Measurements from ENCODE around the gene PLCB3. TPM values are rescaled to one million over a fixed set of nuclear protein-coding genes. Genes with fewer than 3 reads are reported as not detected.

Gene PLCB3
- total and polyA plus RNA-seq, 2 experiments from 2014 or later, result 19.0 to 23.5 TPM

DNA sequence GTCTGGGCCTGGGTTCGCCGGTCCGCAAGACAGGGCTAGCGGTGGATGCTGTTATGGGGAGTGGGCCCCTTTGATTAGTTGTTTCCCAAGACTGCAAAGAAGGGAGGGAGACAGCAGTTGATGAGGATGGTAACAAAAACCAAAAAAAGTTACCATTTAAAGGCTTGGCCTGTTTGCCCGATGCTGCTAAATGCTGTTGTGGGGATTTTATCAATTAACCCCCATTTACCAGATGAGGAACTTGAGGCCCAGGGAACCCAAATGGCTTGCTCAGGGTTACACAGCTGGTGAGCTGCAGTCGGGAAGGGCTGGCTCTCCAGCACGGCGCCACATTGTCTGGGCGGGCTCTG lies 28.7 kb upstream of the PLCB3 start:
- H3K27me3 ChIP-seq, result no peaks in the 10 kb centered on the region
- no peaks in the 10 kb centered on the region for H3K9me2 ChIP-seq (replicated peaks; ENCODE audit: insufficient read depth)
- no peaks in the 10 kb centered on the region for H4K20me1 ChIP-seq (ENCODE audit: insufficient read depth, poor library complexity, severe bottlenecking)
- H3K4me3 ChIP-seq, result no peak overlapping the region
- WGBS (ENCODE audit: low lambda C conversion rate, missing lambda C conversion rate), result 89% methylated on average over 9 of the region's 9 CpGs
- no peak overlapping the region for H2AFZ ChIP-seq
- no peaks in the 10 kb centered on the region for H3K36me3 ChIP-seq (replicated peaks; ENCODE audit: insufficient read depth, low read depth)
- no peak overlapping the region for H3K27ac ChIP-seq
- peaks cover 21% of the 10 kb centered on the region for H3K79me2 ChIP-seq
- no peak for TF ChIP-seq EZH2 (IDR thresholded peaks at IDR 0.05; ENCODE audit: borderline replicate concordance)
- no peak for TF ChIP-seq EZH2phosphoT487 (IDR thresholded peaks at IDR 0.05; ENCODE audit: low read depth, severe bottlenecking, unreplicated experiment)
- TF ChIP-seq, protein P1, sequence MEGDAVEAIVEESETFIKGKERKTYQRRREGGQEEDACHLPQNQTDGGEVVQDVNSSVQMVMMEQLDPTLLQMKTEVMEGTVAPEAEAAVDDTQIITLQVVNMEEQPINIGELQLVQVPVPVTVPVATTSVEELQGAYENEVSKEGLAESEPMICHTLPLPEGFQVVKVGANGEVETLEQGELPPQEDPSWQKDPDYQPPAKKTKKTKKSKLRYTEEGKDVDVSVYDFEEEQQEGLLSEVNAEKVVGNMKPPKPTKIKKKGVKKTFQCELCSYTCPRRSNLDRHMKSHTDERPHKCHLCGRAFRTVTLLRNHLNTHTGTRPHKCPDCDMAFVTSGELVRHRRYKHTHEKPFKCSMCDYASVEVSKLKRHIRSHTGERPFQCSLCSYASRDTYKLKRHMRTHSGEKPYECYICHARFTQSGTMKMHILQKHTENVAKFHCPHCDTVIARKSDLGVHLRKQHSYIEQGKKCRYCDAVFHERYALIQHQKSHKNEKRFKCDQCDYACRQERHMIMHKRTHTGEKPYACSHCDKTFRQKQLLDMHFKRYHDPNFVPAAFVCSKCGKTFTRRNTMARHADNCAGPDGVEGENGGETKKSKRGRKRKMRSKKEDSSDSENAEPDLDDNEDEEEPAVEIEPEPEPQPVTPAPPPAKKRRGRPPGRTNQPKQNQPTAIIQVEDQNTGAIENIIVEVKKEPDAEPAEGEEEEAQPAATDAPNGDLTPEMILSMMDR (IDR thresholded peaks at IDR 0.05; ENCODE audit: poor library complexity), result no peak
- no peak overlapping the region for H3K4me2 ChIP-seq
- no peak for DNase-seq (ENCODE audit: low spot score)
- peaks cover 18% of the 10 kb centered on the region for H3K4me1 ChIP-seq (ENCODE audit: insufficient read depth)
- no peaks in the 10 kb centered on the region for H3K9me3 ChIP-seq (ENCODE audit: low read depth)

DNA sequence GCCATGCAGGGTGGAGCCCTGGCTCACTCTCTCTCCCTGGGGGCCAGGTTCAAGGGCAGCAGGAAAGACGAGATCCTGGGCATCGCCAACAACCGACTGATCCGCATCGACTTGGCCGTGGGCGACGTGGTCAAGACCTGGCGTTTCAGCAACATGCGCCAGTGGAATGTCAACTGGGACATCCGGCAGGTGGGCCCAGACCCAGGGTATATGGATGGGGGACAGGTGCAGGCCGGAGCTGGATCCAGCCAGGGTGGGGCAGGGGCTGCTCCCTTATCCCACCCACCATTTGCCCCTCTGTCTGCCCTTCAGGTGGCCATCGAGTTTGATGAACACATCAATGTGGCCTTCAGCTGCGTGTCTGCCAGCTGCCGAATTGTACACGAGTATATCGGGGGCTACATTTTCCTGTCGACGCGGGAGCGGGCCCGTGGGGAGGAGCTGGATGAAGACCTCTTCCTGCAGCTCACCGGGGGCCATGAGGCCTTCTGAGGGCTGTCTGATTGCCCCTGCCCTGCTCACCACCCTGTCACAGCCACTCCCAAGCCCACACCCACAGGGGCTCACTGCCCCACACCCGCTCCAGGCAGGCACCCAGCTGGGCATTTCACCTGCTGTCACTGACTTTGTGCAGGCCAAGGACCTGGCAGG lies 28.2 kb upstream of the PLCB3 start:
- no peaks in the 10 kb centered on the region for H3K9me2 ChIP-seq (replicated peaks; ENCODE audit: insufficient read depth)
- H3K27me3 ChIP-seq, result no peaks in the 10 kb centered on the region
- TF ChIP-seq EZH2phosphoT487 (IDR thresholded peaks at IDR 0.05; ENCODE audit: low read depth, severe bottlenecking, unreplicated experiment) (no peak), EZH2 (IDR thresholded peaks at IDR 0.05; ENCODE audit: borderline replicate concordance) (no peak)
- TF ChIP-seq, protein P1 (IDR thresholded peaks at IDR 0.05; ENCODE audit: poor library complexity), result no peak
- WGBS (ENCODE audit: low lambda C conversion rate, missing lambda C conversion rate), result 95% methylated on average over 24 of the region's 24 CpGs
- H3K79me2 ChIP-seq, result peaks cover 24% of the 10 kb centered on the region
- no peak for DNase-seq (ENCODE audit: low spot score)
- no peaks in the 10 kb centered on the region for H3K36me3 ChIP-seq (replicated peaks; ENCODE audit: insufficient read depth, low read depth)
- no peak overlapping the region for H3K4me3 ChIP-seq
- no peaks in the 10 kb centered on the region for H3K9me3 ChIP-seq (ENCODE audit: low read depth)
- no peak overlapping the region for H3K4me2 ChIP-seq
- H2AFZ ChIP-seq, result no peak overlapping the region
- peaks cover 18% of the 10 kb centered on the region for H3K4me1 ChIP-seq (ENCODE audit: insufficient read depth)
- H3K27ac ChIP-seq, result no peak overlapping the region
- H4K20me1 ChIP-seq (ENCODE audit: insufficient read depth, poor library complexity, severe bottlenecking), result no peaks in the 10 kb centered on the region

DNA sequence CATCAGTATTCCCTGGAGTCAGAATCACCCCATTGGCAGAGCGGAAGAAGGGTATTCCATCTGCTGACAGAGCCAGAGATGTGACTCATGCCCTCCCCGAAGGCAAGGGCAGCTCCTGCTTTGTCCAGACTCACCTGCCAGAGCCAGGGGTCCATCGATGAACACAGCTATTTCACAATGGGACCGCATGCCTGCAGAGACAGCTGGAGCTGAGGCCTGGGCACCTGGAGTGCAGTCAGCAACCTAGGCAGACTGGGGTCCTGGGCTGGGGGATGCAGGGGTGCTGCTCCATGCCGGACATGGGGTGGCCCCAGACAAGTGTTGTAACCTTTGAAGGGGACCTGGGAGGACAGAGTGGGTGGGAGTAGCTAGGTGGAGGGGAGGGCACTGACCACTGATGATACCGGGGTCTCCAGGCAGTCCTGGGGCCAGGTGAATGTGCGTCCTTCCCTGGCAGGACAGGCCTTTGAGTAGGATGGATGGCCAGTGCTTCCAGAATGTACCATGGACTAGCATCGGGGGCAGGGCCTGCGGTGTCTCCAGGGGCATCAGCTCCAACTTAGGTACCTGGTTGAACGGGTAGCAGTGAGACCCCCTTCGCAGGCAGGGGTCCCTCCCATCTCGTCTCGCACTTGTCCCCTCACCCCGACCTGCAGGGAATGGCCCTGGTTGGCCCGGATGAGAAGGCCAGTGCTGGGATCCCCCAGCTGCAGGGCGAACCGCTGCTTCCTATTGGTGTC lies 27.0 kb upstream of the PLCB3 start:
- H3K36me3 ChIP-seq (replicated peaks; ENCODE audit: insufficient read depth, low read depth), result no peaks in the 10 kb centered on the region
- H3K4me2 ChIP-seq, result peak overlapping the region; percentile 94
- 92% methylated on average over 17 of the region's 17 CpGs for WGBS (ENCODE audit: low lambda C conversion rate, missing lambda C conversion rate)
- DNase-seq (ENCODE audit: low spot score), result no peak
- no peaks in the 10 kb centered on the region for H3K9me3 ChIP-seq (ENCODE audit: low read depth)
- TF ChIP-seq, protein P1 (IDR thresholded peaks at IDR 0.05; ENCODE audit: poor library complexity), result no peak
- TF ChIP-seq EZH2 (IDR thresholded peaks at IDR 0.05; ENCODE audit: borderline replicate concordance) (no peak), EZH2phosphoT487 (IDR thresholded peaks at IDR 0.05; ENCODE audit: low read depth, severe bottlenecking, unreplicated experiment) (no peak)
- no peaks in the 10 kb centered on the region for H4K20me1 ChIP-seq (ENCODE audit: insufficient read depth, poor library complexity, severe bottlenecking)
- H3K4me1 ChIP-seq (ENCODE audit: insufficient read depth), result peaks cover 18% of the 10 kb centered on the region
- H3K79me2 ChIP-seq, result peaks cover 25% of the 10 kb centered on the region
- no peak overlapping the region for H2AFZ ChIP-seq
- no peaks in the 10 kb centered on the region for H3K27me3 ChIP-seq
- H3K9me2 ChIP-seq (replicated peaks; ENCODE audit: insufficient read depth), result no peaks in the 10 kb centered on the region
- no peak overlapping the region for H3K27ac ChIP-seq
- H3K4me3 ChIP-seq, result no peak overlapping the region

Data from hepatocyte (in vitro differentiated cells).